Ramos (cell line): ENCODE results near the gene MEGF8.

ENCODE experiments used
- in situ Hi-C: fragments of 300-500 bp; cut with MboI; formaldehyde crosslinking; loops from one replicate; pipeline ENCODE4 v1.14.3; 2022; ENCODE audit warnings: low sequenced_read_pairs; ENCODE audit not compliant: unreplicated experiment

Gene MEGF8

DNA sequence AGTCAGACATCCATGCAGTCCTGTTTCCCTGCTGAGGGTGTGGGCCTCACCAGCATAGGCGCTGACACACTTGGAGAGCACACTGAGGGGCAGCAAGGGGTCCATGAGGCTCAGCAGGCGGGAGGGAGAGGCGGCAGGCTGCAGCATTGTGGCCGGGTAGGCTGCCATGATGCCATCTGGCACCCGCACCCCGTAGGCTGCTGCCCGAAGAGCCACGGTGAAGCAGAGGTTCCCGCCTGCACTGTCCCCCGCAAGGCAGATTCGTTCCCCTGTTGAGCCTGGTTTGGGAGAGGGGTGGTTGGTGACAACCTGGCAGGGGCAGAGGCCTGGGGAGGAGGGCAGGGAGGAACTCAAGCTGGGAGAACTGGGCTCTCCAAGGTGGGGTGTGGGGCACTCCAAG is 80.7 kb downstream of the MEGF8 start:
- in situ Hi-C loops = no loop called here

DNA sequence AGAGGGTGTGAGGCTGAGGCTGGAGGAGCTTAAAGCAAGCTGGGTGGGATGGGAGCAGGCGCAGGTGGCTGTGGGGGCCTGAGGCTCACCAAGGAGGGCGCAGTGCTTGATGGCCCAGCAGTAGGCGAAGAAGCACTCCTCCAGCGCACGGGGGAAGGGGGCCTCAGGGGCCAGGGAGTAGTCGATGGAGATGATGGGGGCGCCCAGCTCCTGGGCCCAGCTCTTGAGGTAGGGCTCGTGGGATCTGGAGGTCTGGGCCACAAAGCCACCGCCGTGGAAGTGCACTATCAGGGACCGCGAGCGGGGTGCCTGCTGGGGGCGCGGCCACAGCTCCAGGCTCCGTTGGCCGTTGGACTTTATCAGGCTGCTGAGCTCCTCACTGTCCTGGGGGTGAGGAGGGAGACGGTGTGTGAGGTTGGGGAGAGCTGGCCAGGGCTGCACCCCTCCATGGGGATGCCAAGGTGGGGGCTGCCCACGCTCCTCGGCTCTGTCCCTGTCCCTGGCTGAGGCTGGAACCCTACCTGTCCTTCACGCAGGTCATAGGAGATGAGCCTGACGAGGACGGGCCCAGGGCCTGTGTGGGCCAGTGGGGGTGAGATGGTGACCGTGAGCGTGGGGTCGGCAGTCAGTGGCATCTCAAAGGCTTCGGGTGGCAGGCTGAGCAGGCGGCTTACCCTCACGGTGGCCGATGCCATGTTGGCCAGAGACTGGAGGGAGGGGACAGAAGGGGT is 81.8 kb downstream of the MEGF8 start:
- in situ Hi-C loops = no loop called here

DNA sequence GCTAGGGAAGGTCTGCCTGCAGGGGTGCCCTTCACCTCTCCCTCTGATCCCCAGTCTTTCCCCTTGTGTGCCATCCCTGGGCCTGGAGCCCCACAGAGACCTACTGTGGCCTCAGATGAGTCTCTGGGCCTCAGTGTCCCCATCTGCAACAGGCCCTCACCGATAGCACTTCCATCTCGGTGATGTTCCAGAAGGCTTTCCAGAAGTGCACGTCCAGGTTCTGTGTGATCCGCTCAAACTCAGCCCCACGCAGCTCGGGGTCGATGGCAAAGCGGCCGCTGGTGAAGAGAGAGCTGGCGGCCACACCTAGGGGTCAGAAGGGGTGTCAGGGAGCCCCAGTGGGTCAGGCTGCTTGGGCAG is 82.4 kb downstream of the MEGF8 start:
- in situ Hi-C loops = no loop called here

DNA sequence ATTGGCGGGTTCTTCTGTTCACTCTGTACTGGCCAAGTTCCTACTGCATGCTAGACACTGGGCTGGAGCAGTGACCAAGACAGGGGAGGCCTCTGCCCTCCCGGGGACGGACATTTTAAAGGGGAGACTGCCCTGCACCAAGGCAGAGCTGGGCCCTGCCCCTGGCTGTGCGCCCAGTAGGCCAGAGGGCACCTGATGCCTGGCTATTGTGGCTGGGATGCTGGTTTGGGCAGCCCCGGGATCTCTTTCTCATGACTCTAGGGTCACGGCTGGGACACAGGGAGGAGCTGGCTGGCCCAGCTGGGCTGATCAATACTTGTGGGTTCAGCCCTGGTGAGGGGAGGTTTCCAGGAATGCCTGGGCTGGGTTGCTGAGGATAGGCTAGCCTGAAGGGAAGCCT is 84.0 kb downstream of the MEGF8 start:
- in situ Hi-C loops = no loop called here

DNA sequence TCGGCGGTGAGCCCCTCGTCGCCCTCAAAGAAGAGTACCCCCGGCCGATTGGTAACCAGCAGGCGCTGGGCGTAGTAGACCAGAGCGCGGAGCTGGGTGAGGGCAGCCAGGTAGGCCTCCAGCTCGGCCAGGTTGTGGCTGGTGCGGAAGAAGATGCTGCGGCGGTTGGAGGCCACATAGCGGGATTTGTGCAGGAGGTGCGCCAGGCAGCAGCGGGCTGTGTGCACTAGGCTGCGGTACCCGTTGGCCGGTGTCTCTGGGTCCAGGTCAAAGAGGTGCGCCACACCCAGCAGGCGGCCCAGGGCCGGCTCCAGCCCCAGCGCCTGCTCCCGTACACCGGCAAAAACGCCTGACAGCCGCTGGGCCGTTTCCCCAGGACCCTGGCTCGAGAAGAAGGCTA is 84.9 kb downstream of the MEGF8 start:
- in situ Hi-C loops = no loop called here

DNA sequence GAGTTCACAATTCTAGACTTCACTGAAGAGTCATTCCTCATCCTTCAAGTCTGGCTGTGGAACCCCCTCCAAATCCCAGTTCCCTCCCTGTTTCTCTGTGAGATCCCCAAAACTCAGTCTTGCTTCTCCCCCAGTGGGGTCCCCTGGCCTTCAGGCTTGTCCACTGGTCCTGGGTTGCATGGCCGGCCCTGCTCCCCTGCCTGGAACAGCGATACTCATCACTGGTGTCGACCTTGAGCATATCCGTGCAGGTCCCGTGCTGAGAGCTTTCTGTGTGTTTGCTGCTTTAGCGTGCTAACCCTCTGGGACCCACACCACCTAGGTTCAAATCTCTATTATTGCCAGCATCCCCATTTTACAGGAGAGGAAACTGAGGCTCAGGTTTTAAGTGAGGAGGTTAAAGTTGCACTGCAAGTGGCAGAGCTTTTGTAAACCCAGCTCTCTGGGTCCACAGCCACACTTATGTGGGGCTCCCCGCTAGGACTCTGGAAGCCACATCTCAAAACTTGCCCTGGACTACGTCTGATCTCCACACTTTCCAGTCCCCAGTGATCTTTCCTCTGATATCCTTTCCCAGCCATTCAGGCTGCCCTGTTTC is 86.2 kb downstream of the MEGF8 start:
- in situ Hi-C loops = no loop called here

DNA sequence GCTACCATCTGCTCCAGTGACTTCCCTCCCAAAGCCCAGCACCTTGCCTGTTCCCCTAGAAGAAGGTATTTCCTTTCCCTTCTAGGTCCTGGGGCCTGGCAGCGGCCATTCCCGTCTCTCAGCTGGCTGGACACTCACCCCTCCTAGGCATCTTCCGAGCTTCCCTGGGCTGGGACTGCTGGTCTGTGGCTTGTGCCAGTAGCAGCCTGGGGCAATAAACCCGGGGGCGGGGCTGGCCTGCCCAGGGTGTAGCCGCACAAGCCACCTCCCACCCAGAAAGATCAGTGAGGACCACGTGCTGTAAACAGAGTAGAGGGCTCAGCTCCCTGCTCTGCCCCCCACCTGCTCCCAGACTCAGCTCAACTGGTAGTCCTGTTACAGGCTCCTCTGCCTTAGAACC is 86.8 kb downstream of the MEGF8 start:
- in situ Hi-C loops = no loop called here

DNA sequence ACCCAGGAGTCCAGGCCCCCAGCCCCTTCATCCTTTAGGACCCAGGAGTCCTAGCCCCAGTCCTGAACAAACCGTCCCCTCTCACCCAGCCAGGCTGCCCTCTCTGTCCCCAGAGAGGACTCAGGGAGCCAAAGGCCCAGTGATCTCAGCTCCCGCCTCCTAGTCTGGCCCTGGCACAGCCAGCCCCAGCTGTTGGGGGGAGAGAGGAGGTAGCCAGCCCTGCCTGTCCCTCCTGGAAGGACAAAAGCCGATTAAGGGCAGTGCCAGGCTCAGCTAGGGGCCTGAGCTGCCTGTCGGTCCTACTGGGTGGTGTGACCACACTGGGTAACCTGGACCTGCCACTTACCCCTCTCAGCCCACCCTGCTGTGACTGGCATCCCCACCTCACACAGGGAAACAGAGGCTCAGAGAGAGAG is 87.2 kb downstream of the MEGF8 start:
- in situ Hi-C loops = no loop called here

DNA sequence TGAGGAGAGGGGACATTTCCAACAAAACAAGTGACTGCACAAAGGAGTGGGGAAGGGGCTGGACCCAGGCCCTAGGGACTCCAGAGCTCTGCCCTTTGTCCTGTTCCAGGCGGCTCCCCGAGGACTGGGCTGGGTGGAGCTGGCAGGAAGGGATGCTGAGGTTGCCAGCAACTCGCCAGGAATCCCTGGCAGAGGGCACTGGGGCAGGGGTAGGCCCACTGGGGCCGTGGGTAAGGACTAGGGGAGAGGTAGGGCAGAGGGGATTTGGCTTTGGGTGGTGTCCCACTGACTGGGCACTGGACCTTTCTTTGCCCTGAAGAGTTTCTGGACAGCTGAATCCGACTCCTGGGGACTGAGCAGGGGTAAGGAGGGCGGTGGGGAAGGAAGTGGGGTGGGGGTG is 93.9 kb downstream of the MEGF8 start:
- in situ Hi-C loops = no loop called here

DNA sequence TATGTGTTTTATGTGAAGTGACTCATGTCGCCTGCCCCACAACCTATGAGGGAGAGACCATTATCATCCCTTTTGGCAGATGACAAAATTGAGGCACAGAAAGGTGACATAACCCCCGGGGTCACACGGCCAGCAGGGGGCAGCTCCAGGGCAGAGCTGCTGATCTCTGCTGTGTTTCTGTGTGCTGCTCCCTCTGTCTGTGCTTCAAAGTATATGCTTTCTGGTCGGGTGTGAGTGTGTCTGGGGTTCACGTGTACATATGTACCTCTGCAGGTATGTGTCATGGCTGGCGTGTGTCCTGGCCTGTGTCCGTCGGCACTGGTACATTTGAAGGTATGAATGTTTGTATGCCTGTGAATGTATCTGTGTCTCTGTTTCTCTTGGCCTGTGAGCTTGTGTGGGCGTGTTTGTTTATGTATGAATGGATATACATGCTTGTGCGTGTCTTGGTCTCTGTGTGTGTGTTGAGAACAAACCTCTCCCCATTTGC is 94.7 kb downstream of the MEGF8 start:
- in situ Hi-C loops = no loop called here

DNA sequence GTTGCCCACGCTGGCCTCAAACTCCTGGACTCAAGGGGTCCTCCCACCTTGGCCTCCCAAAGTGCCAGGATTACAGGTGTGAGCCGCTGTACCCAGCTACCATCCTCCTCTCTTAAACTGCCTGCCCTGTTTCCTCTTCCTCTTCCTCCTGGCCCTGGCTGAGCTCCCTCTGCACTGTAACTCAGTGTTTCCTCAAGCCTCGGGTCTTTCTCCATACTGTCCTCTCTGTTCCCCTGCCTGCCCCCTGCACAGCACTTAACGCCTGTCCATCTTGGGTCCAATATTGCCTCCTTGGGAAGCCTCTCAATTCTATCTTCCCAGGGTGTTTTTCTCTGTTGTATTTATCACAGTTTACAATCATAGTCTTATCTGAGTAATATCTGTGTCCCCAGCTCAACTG is 95.7 kb downstream of the MEGF8 start:
- in situ Hi-C loops = no loop called here

DNA sequence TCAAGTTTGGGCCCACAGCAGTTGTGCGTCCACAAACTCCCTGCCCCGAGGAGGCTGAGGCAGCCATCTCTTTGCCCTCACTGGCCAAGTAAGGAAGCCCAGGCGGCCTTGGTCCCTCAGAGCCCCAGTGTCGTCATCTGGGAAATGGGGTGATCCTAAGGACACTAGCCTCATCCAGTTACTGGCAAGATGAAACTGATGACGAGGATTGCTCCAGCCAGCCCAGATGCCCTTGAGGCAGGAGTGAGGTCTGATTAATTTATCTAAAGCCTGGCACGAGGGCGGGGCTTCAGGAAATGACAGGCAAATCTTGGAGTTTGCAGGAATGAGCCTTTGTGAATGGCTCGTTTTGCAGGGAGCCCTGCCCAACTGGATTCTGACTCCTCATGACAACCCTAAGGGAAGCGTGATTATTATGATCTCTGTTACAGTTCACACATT is 96.2 kb downstream of the MEGF8 start:
- in situ Hi-C loops = no loop called here

DNA sequence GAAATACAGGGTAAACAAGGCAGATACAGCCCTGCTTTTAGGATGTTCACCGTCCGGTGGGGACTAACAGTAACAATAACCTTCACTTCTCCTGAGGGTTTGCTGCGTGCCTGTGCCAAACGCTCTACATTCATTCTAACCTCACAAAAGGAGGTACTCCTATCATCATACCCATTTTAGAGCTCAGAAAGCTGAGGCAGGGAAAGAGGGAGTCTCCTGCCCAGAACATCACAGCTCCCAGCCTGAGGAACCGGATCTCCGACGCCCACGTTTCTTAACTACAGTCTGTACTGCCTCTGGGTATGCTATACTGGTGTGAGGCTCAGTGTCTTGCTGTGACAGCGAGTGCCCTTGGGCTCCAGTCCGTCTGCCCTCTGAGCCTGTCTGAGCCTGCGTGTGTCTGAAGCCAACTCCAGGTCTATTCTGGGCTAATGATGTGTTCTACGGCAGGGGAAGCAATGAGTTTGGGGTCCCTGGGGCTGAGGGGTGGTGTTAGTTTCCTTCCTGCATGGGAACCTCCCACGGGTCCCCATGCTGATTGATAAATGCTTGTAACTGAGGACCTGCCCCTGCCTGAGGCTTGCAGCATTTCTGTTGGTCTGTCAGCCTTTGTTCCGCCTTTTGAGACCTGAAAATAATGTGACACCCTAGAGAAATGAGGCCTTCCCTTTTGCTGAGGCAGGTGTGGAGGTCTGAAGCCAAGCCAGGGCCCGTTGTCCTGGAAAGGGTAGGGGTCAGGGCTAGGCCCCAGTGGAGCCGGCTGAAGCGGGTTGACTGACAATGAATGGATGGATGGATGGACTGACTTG is 96.9 kb downstream of the MEGF8 start:
- in situ Hi-C loops = no loop called here

DNA sequence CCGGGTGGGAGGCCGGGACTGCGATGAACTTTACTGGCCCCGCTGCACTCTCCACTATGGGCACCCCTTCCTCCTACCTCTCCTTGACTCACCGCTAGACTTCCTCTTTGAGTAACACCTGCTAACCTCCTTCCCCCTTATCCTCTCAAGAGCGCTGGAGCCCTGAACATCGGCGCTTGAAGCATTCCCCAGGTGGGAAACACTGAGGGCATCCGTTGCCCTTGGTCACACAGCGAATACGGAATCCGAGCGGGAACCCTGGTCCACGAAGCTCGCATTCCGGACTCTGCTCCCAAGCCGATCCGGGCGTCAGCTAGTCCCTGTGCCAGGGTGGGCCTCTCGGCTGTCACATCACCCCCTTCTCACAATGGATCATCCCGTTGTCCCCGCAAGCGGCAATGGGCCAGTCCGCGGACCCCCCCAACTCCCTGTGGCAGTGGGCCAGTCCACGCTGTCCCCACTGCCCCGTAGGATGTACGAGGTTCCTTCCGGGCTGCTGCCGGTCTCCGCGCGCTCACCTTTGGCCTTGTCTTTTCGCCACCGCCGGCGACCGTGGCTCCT is 97.5 kb downstream of the MEGF8 start:
- in situ Hi-C loops = no loop called here

DNA sequence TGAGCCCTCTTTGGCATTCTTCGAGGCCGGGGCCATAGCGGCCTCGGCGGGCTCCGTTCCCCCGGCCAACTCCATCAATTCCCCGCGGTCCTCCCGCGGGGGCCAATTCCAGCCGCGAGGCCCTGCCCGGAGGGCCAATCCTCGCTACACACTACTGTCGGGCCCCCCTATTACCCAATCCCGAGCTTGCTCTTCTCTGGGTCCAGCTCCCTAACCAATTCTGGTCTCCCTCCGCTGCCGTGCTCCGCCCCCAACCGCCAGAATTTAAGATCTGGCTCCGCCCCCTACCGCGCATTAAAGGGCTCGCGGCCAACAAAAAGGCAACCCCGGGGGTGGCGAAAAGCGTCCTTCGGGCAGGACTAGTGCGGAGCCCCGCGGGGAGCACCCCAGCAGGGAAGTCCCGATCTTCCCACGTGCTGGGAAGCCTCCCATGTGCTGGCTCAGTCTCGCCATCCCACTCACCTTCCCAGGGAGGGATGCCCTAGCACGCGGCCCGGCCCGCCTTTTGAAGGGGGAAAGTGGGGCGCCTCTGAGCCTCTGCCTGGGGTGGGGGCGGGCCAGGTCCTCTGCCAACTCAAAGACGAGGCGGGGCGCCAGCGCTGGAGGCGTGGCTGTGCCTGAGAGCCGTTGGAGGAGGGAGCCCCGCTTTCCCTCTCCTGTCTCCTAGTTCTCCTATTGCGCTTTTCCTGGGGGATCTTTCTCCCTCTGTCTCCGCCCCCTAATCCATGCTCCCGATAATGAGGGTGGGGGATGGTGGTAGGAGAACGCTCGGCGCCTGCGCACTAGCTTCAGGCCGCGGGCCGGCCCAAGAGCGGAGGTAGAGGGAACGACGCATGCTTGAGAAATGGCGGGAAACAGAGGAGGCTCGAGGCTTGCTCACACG is 98.3 kb downstream of the MEGF8 start:
- in situ Hi-C loops = no loop called here

DNA sequence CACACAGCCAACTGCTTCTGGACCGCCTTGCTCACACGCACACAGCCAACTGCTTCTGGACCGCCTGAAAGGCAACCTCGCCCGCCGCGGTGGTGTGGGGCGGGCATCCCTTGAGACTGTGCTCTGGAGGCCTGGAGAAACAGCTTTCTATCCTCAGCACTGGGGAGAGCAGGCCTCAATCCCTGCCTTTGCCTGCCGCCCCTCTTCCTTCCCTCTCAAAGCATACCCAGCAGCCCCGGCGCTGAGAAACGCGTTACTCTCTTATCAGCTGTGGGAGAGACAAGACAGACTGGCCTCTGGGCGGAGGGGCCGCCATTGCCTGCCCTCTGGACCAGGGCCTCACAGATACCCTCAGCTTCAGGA is 98.9 kb downstream of the MEGF8 start:
- in situ Hi-C loops = no loop called here

DNA sequence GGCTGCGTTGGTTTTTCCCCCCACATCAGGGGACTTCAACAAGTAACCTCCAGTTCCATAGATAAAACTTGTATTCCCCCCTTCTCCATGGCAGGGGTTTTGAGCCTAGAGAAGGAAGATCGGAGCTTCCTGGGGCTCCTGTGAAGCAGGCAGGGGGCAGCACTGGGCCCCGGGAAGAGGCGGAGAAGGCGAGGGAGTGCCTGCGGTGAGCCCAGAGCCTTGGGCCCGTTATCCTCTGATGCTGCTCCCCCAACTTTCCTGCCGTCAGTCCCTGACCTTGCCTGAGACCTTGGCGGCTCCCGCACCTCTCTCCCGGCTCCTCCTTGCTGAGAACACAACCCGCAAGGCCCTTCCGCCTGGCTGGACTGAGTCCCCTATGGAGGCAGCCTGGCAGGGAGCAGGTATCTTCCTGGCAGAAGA is 99.3 kb downstream of the MEGF8 start:
- in situ Hi-C loops = no loop called here

DNA sequence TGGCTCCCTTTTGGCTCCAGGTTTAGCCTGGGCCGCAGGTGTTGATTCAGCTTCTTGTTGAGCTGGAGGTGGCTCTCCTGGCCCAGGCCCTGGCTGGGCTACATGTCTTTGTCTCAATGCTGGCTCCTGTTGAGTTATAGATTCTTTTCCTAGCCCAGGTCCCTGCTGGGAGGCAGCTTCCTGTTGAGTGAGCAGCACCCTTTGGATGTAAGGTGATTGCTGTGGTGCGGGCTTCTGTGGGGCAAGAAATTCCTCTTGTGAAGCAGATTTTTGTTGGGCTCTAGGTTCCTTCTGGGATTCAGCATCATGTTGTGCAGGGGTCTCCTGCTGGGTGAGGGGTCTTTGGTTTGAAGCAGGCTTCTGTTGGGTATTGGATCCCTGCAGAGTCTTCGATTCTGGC is 101.2 kb downstream of the MEGF8 start:
- in situ Hi-C loops = no loop called here

DNA sequence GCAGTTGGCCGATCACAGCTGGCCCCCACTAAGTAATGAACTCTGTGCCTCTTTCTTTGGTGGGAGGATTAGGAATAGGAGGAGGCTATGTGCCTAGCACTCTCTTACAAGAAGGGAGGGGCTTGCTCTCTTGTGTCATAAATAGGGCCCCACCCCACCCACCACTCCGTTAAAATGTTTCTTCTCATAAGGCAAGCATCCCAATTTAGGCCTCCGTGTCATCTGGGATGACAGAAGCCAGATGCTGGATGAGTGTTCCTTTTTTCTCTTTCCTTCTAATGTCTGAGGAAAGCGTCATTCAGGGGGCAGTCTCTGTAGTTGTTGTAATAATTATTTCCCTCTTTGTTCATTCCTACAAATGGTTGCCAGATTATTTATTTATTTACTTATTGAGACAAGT is 101.9 kb downstream of the MEGF8 start, which contains the start of gene LIPE:
LIPE (minus strand) TSS at position 76 of the 400 bp plus-strand sequence. CDS start 239 bp downstream, outside the sequence.
- in situ Hi-C loops = no loop called here
